WTC11 (cell line): Measurements from ENCODE around the gene NGLY1.

ENCODE experiments used
- NR1H2 ChIP-seq: sonication (generic); formaldehyde crosslinking; IDR thresholded peaks from 2 replicates; pipeline ENCODE4 v1.9.0; 2021; ENCODE audit warnings: mild to moderate bottlenecking, moderate library complexity, missing genetic modification reagents
- TF ChIP-seq, protein P1 (sequence below): fragments of 200-600 bp; IDR thresholded peaks from 2 replicates; pipeline ENCODE4 v1.8.0; 2022; ENCODE audit warnings: antibody characterized with exemption
- TF ChIP-seq, protein P2 (sequence below): fragments of 250-450 bp; sonication (Bioruptor Pico); IDR thresholded peaks from 2 replicates; pipeline ENCODE4 v1.9.0; 2021; ENCODE audit warnings: moderate library complexity, mild to moderate bottlenecking, inconsistent platforms, borderline replicate concordance

DNA sequence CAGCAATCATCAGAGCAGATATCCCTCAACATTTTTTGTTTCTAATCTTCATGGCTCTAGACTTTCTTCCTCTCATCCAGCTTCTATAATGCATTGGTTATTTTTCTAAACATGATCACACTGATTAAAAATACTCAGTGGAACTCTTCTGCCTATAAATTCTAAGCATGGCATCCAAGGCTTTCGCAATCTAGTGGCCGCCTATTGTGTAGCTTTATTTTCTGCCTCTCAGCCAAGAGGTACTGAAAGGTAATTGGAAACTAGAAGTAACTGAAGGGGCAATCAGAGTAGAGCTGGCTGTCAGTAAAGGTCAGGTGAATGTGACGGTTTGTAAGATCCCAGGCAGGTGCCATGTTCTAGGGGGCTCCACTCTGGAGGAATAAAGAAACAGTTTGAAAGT, 40.1 kb upstream of the NGLY1 start:
- no peak for TF ChIP-seq NR1H2 (CRISPR knock-in tag)
- TF ChIP-seq, protein P1, sequence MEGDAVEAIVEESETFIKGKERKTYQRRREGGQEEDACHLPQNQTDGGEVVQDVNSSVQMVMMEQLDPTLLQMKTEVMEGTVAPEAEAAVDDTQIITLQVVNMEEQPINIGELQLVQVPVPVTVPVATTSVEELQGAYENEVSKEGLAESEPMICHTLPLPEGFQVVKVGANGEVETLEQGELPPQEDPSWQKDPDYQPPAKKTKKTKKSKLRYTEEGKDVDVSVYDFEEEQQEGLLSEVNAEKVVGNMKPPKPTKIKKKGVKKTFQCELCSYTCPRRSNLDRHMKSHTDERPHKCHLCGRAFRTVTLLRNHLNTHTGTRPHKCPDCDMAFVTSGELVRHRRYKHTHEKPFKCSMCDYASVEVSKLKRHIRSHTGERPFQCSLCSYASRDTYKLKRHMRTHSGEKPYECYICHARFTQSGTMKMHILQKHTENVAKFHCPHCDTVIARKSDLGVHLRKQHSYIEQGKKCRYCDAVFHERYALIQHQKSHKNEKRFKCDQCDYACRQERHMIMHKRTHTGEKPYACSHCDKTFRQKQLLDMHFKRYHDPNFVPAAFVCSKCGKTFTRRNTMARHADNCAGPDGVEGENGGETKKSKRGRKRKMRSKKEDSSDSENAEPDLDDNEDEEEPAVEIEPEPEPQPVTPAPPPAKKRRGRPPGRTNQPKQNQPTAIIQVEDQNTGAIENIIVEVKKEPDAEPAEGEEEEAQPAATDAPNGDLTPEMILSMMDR = no peak
- TF ChIP-seq, protein P2, sequence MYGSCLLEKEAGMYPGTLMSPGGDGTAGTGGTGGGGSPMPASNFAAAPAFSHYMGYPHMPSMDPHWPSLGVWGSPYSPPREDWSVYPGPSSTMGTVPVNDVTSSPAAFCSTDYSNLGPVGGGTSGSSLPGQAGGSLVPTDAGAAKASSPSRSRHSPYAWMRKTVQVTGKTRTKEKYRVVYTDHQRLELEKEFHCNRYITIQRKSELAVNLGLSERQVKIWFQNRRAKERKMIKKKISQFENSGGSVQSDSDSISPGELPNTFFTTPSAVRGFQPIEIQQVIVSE (CRISPR knock-in tag) = no peak
